Measurements from ENCODE around the gene SYT8. TPM values are rescaled to one million over a fixed set of nuclear protein-coding genes. Genes with fewer than 3 reads are reported as not detected.

Gene SYT8
- total and polyA plus RNA-seq, 2 of the 8 experiments (the other 6 are each of a cell fraction or from before 2014, with no cell fraction given), result not detected

- H2BK20ac ChIP-seq (ENCODE audit: low read length), result no peak overlapping the region
- no peaks in the 10 kb centered on the region for H3K9me3 ChIP-seq (ENCODE audit: insufficient read depth in 2 of 2, low read depth in 1 of 2, low read length in 1 of 2)
- H4K8ac ChIP-seq (ENCODE audit: extremely low read depth, insufficient read depth, low read length), result no peak overlapping the region
- H3K4me2 ChIP-seq (ENCODE audit: insufficient read depth in 1 of 2, low read depth in 2 of 2, low read length in 2 of 2), result no peak overlapping the region
- no peak overlapping the region for H4K91ac ChIP-seq (replicated peaks; ENCODE audit: insufficient read length, low read length)
- H3K23me2 ChIP-seq (ENCODE audit: low read depth, low read length), result peaks cover 12% of the 10 kb centered on the region; the same call in 1 of the 2 replicates
- peaks cover 0 to 2% of the 10 kb centered on the region in 2 experiments for H4K20me1 ChIP-seq (replicated peaks in 1 of 2; ENCODE audit: control insufficient read depth in 1 of 2, insufficient read depth in 2 of 2, low read length in 2 of 2)
- CTCF ChIA-PET (ENCODE audit: partially characterized antibody), result interaction anchor here (1.2 to 15.7 kb wide), 8 partner anchors 11 to 295 kb away, joined by 3 to 232 read pairs (median 8); no protein-coding TSS in a partner anchor
- WGBS, 2 experiments (ENCODE audit: extremely low coverage in 1 of 2, insufficient coverage in 1 of 2, insufficient read length in 1 of 2, insufficient replicate concordance in 2 of 2, low coverage in 1 of 2, low lambda C conversion rate in 2 of 2, missing lambda C conversion rate in 1 of 2), result 78% methylated on average over 7 of the region's 7 CpGs; no CpG with 5 or more reads in 1 of the 2 experiments
- FAIRE-seq (no peak), DNase-seq (ENCODE audit: low read depth in 1 of 2, low spot score in 2 of 2) (no peak)
- no peak overlapping the region for H2BK12ac ChIP-seq (ENCODE audit: low read depth, low read length)
- H3K4me3 ChIP-seq (ENCODE audit: extremely low read depth in 1 of 4, insufficient read depth in 2 of 4, low read depth in 3 of 4, low read length in 4 of 4), result no peak overlapping the region
- no peak overlapping the region for H4K5ac ChIP-seq (ENCODE audit: insufficient read length, low read depth, low read length)
- H3K27ac ChIP-seq (ENCODE audit: low read depth, low read length), result no peak overlapping the region
- no peak overlapping the region for H2BK15ac ChIP-seq (ENCODE audit: low read length)
- TF ChIP-seq TAF1 (IDR thresholded peaks at IDR 0.05; ENCODE audit: low read depth, low read length), result no peak
- no peak for TF ChIP-seq JUN (IDR thresholded peaks at IDR 0.05; ENCODE audit: low read depth, low read length)
- no peak for TF ChIP-seq CHD2 (IDR thresholded peaks at IDR 0.05; ENCODE audit: low read length)
- TF ChIP-seq POLR2AphosphoS5 (IDR thresholded peaks at IDR 0.05; ENCODE audit: low read depth, low read length), result no peak
- H2BK120ac ChIP-seq (replicated peaks; ENCODE audit: low read depth, low read length), result no peak overlapping the region
- H2AK5ac ChIP-seq (ENCODE audit: low read depth, low read length), result no peak overlapping the region
- H3K36me3 ChIP-seq (ENCODE audit: control insufficient read depth in 2 of 4, insufficient read depth in 4 of 4, low read length in 3 of 4), result no peaks in the 10 kb centered on the region
- no peaks in the 10 kb centered on the region for H3K79me2 ChIP-seq (ENCODE audit: control insufficient read depth in 1 of 2, insufficient read depth in 2 of 2, low read length in 2 of 2)
- no peak overlapping the region for H3K4ac ChIP-seq (replicated peaks; ENCODE audit: insufficient read length, low read depth, low read length)
- no peak overlapping the region for H3K23ac ChIP-seq (ENCODE audit: insufficient read length)
- POLR2A ChIA-PET (ENCODE audit: partially characterized antibody), result no interaction called here
- peaks cover 0 to 10% (median 1%) of the 10 kb centered on the region in 4 experiments; a peak in 3 of 7 replicates for H3K4me1 ChIP-seq (replicated peaks in 1 of 4; ENCODE audit: control insufficient read depth in 3 of 4, insufficient read depth in 4 of 4, low read length in 3 of 4)
- no peak overlapping the region for H3K18ac ChIP-seq (ENCODE audit: extremely low read depth, low read length)
- H3K9ac ChIP-seq (replicated peaks in 1 of 4; ENCODE audit: extremely low read depth in 1 of 4, low read depth in 3 of 4, low read length in 3 of 4), result no peak overlapping the region
- H2AFZ ChIP-seq (ENCODE audit: low read length), result no peak overlapping the region
- H3K14ac ChIP-seq (ENCODE audit: insufficient read length), result no peak overlapping the region
- H3K27me3 ChIP-seq (replicated peaks in 1 of 4; ENCODE audit: control insufficient read depth in 3 of 4, extremely low read depth in 1 of 4, insufficient read depth in 3 of 4, low read length in 3 of 4), result no peaks in the 10 kb centered on the region; a peak in 1 of 7 replicates
- H3K56ac ChIP-seq (replicated peaks; ENCODE audit: insufficient read length, low read depth, low read length), result no peak overlapping the region
- H3K79me1 ChIP-seq (ENCODE audit: low read depth, low read length), result no peaks in the 10 kb centered on the region
- no peak overlapping the region for H2BK5ac ChIP-seq (ENCODE audit: low read depth, low read length)
Observed at GRCh38 chr11:1858576-1858975, 23.8 kb downstream of the SYT8 start.
